Cardiac fibroblast (primary cell): ENCODE results near the gene MC2R.

ENCODE experiments used
- DNase-seq, 2 donors: peaks; one replicate each; pipeline versions ENCODE4 v3.0.0 to v3.0.0-alpha.2; 2010; ENCODE audit warnings: low read depth in 2 of 2
- H3K4me3 ChIP-seq, 2 donors: replicated peaks in 1 of 2; 1 replicate in 1 of 2; 2 replicates in 1 of 2; pipeline ENCODE4 v1.5.1; 2011; ENCODE audit warnings: low read depth in 2 of 2, low read length in 2 of 2, mild to moderate bottlenecking in 2 of 2, moderate library complexity in 1 of 2
- TF ChIP-seq, protein P1 (sequence below): IDR thresholded peaks from one replicate; pipeline ENCODE4 v1.5.1; 2011; ENCODE audit warnings: low read depth, mild to moderate bottlenecking, low read length, inconsistent platforms

MC2R gene

DNA sequence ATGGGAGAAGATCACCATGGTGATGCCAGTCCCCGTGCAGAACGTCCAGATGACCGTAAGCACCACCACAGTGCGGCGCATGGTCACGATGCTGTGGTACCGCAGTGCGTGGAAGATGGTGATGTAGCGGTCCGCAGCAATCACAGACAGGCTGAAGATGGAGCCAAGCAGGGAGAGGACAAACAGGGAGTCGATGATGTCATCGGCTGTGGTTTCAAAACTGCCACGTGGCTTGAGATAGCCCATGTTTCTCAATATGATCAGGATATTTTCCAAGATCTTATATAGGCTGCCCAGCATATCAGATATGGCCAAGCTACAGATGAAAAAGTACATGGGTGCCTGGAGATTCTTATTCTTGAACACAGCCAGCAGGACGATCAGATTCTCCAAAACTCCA lies 30.3 kb downstream of the MC2R start:
- TF ChIP-seq, protein P1, sequence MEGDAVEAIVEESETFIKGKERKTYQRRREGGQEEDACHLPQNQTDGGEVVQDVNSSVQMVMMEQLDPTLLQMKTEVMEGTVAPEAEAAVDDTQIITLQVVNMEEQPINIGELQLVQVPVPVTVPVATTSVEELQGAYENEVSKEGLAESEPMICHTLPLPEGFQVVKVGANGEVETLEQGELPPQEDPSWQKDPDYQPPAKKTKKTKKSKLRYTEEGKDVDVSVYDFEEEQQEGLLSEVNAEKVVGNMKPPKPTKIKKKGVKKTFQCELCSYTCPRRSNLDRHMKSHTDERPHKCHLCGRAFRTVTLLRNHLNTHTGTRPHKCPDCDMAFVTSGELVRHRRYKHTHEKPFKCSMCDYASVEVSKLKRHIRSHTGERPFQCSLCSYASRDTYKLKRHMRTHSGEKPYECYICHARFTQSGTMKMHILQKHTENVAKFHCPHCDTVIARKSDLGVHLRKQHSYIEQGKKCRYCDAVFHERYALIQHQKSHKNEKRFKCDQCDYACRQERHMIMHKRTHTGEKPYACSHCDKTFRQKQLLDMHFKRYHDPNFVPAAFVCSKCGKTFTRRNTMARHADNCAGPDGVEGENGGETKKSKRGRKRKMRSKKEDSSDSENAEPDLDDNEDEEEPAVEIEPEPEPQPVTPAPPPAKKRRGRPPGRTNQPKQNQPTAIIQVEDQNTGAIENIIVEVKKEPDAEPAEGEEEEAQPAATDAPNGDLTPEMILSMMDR = no peak
- no peak for DNase-seq
- no peak overlapping the region for H3K4me3 ChIP-seq

DNA sequence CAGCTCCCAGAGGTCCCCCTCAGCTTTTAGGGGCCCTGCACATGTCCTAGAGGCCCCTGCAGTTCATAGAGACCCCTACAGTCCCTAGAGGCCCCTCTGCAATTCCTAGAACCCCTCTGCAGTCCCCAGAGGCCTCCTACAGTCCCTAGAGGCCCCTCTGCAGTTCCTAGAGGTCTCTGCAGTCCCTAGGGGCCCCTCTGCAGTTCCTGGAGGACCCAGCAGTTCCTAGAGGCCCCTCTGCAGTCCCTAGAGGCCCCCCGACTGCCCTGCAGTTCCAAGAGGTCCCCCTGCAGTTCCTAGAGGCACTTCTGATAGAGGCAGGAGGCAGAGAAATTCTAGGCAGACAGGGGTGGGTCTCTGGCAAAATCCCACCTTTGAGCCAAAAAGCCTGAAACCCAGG lies 35.4 kb downstream of the MC2R start:
- TF ChIP-seq, protein P1 = no peak
- no peak for DNase-seq
- no peak overlapping the region for H3K4me3 ChIP-seq

DNA sequence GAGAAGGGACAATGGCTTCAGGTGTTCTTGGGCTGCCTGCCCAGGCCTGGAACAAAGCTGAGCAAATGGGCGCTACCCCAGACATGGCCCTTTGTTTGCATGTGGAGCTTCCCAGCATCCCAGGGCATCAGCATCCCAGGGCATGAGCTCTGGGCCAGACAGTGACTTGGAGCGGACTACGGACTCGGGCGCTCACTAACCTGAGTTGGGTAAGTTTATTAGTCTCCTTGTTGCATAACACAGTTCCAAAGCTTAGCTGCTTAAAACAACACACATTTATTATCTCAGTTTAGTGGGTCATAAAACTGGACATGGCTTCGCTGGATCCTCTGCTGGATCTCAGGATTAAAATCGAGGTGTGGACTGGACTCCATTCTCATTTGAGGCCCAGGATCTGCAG lies 35.8 kb downstream of the MC2R start:
- H3K4me3 ChIP-seq = no peak overlapping the region
- TF ChIP-seq, protein P1 = no peak
- DNase-seq = no peak

DNA sequence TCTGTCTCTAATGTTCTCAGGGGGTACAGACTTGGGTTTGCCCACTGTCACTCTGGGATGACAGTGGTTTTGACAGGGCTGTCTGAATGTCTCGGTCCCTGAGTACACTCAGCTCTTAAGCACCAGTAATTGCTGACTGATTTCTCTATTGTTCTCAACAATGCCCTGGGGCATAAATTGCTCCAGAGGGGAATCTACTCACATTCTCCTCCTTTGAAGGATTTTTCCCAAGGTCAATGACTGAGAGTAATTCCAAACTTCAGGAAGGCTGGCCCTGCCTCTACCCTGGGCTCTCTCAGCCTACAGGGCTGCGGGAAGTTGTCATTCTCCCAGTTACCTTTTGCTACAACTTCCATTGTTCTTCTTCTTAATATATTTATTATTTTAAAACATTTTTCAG lies 36.5 kb downstream of the MC2R start:
- DNase-seq = no peak
- TF ChIP-seq, protein P1 = no peak
- no peak overlapping the region for H3K4me3 ChIP-seq

DNA sequence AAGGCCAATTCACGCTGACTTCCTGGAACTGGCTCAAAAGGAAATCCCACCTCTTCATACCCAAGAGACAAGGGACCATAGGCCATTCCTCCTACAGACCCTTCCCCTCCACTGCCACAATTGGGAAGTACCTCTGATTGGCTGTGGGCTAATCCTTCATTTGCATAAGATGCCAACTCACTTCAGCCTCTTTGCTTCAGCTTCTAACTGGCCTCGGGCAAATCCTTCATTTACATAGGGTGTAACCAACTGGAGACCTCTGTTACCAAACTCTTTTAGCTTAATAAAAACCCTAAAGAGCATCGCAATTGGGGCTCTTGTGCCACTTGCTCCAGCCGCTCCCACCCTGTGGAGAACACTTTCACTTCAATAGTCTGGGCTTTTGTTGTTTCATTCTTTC lies 38.2 kb downstream of the MC2R start:
- no peak overlapping the region for H3K4me3 ChIP-seq
- TF ChIP-seq, protein P1 = no peak
- DNase-seq = no peak

DNA sequence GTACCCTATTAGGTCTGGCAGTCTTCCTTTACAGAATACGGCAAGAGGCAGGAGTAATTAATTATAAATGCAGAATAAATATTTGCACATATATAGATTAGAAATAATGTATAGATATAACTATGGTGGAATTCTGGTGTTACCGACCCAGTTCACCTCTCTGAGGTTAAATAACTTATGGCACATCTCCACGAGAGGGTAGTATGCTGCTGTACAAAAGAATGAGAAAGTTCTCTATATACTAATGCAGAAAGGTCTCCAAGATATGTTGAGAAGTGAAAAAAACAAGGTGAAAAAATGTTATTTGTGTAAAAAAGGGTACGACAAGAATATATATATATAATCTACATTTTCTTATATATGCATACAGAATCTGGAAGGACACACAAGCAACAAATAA lies 40.8 kb downstream of the MC2R start:
- TF ChIP-seq, protein P1 = no peak
- no peak for DNase-seq
- no peak overlapping the region for H3K4me3 ChIP-seq

DNA sequence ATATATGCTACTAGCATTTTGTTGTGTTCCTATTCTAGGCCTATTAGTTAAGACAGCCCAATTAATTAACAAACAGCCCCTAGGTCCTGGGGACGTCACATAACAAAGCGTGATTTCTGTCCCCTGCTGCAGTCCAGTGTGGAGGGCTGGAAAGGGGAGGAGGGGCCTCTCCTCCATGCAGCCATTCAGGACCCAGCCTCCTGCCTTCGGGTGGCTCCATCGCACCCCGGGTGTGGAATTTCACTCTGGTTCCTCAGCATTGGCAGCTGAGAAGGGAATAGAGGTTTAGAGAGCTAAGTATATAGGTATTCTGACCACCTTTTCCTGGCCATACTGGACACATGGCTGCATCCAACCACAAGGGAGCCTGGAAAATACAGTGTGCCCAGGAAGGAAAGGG lies 42.4 kb downstream of the MC2R start:
- no peak for DNase-seq
- H3K4me3 ChIP-seq = no peak overlapping the region
- TF ChIP-seq, protein P1 = no peak
